GM21447 (cell line): ENCODE data around the gene CLUH.
"Not testable (repeated sequence)": the region's sequence is repeated elsewhere in the genome, so short reads cannot be mapped to it uniquely, and the experiment has no call there.

ENCODE experiments used
- ATAC-seq: cut with Tn5 transposase; IDR thresholded peaks from one replicate; pipeline ENCODE4 v1.9.1; 2021; ENCODE audit not compliant: unreplicated experiment

Gene CLUH

DNA sequence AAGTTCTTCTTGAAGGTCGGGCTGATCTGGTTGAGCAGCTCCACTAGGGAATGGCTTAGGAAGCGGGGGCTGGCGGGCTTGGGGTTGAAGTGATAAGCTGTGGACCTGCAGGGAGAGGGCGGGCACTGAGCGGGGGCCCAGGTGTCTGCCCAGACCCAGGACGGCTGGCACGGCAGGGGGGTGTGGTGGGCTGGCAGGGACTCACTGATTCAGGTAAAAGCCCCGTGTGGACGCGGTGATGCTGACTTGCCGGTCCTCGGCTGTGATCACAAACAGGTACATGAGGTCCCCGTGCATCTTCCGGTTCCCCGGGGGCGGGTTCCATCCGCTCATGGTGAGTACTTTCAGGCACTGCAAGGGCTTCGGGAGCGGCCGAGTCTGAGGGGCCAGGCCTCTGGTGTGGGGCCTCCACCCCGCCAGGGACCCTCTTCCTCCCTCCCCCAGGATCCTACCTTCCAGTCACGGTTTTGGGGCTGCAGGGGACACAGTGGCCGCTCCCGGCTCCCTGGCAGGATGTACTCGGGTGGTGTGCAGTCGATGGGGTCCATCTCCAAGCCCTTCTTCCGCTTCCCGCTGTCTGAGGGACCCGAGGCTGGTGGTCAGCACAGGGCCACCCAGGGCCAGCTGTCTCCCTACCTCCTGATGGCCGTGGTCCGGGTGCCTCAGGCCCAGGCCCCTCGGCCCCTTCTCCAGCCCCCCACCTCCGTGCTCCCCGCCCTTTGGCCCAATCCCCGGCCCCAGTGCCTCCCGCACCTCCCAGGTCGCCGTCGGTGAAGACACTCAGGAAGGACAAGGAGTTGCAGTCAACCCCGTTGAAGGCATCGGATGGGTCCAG lies 10.2 kb downstream of the CLUH start:
- ATAC-seq: no peak

DNA sequence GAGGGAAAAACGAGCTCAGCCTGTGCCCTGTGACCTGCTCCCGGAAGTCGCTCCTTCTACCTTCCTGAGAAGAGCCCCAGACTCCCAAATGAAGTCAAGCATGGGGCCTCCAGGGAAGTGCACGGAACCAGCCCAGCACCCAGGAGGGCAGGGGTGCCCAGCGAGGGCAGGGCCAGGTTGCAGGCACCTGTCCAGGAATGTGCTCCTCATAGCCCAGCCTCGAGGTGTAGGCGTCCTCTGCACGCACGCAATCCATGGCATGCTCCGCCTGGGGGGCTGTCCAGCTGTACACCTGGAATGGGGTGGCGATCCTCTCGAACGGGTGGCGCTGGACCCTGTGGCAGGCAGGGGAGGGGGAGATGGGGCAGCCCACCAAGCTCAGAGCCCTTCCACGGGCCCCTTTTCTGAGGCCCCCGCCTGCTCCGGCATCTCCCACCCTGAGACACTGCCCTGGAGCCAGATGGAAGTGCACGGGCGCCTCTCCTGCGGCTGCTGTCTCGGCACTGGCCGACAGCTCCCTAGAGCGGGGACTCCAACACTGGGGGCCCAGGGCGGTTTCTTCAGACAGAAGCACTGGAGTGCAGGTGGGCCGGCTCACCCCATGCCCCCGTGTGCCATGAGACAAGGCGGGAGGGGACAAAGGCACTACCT lies 10.9 kb downstream of the CLUH start:
- ATAC-seq: no peak

DNA sequence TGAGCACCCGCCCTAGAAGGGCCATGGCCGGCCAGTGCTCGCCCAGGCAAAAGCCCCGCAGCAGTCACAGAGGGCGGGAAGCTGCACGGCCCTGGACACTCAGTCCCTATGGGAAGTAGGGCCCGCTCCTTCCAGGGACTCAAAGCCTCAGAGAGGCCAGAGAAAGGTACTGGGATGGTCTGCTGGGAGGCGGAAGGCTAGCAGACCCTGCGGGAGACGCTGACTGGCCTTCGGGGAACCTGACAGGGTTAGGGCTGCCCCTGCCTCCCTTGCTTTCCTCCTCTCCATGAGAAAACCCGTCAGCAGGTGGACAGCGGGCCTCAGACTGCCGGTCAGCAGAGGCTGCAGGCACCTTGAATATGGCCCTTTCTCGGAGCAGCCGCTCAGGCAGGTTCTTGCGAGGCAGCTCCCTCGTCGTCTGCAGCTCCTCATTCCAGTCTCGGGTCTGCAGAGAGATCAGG lies 11.5 kb downstream of the CLUH start:
- no peak for ATAC-seq

DNA sequence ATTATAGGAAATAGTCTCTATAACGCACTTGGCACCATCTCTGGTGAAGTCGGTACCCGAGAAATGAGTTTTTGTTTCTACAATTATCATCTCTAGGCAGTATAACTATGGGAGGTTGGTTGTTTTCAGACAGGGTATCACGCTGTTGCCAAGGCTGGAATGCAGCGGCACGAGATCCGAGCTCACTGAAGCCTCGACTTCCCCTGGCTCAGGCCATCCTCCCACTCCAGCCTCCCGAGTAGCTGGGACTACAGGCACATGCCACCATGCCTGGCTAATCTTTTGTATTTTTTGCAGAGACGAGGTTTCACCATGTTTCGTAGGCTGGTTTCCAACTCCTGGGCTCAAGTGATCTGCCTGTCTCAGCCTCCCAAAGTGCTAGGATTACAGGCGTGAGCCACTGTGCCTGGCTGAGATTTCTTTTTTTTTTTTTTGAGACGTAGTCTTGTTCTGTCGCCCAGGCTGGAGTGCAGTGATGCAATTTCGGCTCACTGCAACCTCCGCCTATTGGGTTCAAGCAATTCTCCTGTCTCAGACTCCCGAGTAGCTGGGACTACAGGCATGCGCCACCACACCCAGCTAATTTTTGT lies 12.3 kb downstream of the CLUH start:
- not testable (repeated sequence) for ATAC-seq

DNA sequence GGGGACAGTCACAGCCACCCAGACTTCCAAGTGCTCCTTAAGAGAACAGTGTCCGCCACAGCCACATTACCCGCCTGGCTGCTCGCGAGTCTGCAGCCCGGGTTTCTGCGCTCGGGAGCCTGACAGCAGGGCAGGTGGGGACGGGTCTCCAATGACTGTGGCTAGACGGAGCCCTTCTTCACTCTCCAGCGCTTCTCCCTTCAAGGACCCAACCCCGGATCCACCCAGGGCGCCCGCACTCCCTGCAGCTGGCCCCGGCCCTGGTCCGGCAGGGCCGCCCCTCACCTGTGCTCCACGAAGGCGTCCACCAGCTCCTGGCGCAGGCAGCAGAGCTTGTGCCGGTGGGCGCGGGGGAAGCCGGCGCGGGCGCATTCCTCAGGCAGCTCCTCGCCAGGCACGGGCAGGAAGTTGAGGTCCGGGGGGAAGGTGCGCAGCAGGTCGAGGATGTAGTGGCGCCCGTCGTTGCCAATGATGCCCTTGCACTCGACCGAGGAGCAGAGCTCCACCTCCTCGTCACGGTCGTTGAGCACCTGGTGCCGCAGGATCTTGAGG lies 13.9 kb downstream of the CLUH start:
- ATAC-seq: no peak

DNA sequence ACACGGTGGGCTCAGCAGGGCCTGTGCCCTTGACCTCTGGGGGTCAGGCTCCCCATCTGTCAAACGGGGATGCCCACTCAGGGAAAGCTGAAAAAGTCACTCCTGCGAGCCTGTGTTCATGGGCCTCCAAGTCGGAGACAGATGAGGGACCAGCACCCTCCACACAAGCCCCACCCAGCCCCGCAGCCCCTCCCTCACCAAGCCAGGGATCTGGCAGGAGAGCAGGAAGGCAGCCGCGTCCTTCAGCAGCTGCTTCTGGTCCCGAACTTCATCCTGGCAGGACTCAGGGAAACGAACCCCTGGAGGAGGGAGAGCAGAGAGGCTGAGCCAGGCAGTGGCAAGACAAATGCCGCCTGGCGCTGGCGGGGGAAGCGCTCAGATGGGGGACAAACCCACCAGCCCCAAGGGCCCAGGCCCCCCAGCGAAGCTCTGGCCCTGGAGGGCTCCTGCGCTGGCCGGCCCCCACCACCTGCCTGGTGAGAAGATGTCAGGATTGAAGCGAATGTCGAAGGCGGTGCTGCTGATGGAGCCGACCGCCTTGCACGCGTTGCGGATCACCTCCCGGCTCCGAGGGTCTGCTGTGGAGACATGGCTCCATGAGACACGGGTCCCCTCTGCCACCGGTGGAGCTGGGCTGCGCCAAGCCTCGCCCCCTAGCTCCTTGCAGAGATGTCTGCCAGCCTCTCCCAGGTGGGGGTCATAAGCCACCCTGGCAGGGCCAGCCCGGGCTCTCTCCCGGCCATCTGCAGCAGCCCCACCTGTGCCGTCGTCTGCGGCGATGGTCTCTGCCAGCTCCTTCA lies 15.4 kb downstream of the CLUH start:
- no peak for ATAC-seq

DNA sequence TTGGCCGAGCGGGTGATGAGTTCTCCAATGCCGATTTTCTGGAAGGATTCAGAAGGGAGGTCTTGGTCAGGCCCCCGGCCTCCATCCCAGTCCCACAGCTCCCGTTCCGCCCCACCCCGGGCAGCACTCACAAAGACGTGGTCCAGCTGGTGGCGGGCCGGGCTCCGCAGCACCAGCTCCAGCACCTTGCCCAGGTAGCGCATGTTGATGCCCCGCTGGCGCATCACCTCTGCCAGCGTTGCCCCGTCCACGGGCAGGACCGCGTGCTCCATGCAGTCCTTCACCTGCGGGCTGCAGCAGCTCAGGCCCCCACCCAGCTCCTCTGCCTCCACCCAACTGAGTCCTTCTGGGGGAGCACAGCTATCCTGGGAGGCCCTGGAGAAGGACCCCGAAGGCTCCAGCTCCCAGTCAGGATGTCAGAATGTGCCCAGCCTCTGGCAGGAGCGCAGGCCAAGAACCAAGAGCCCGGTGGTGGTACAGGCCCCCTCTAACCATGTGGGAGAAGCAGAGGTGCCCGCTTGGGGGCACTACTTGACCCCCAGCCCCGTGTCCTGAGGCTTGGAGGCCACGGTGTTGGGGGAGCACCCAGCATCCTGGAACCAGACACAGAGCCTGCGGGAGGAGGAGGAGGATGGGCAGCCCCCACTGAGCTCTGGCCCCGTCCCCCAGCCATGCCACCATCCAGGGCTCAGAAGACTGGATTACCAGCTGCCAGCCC lies 16.2 kb downstream of the CLUH start:
- no peak for ATAC-seq

DNA sequence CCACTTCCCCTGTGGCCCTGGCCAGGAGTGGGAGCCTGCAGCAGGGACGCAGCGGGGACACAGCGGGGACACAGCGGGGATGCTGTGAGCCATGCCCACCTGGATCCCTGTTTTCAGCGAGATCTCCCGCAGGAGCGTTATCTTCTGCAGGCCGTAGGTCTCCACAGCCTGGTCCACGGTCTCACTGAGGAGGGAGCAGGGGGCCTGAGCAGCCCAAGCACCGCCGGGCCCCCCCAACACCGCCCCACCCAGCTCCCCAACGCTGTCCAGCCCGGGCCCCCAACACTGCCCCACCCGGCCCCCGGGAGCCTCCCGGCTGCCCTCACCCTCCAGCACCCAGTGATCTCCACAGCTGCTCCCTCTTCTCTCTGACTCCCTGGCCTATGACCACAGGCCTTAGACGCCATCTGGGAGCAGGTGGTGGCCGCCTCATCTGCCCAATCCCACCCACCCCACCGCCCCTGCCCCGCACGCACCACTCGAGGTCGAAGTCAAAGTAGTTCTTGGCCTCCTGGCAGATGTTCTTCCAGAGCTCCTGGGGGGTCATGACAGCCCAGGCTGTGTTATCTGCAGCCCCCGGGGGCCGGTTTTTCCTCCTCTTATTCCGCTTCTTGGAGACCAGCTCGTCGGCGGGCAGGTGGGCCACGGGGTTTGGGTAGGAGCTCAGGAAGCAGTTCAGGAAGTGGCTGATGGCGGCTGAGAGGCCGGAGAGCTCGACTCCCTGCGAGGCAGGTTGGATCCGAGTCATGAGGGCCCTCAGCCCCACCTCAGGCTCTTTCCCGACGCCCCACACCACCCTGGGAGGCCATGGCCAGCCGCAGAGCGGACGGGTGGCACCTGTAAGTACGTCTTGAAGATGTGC lies 17.0 kb downstream of the CLUH start:
- no peak for ATAC-seq

DNA sequence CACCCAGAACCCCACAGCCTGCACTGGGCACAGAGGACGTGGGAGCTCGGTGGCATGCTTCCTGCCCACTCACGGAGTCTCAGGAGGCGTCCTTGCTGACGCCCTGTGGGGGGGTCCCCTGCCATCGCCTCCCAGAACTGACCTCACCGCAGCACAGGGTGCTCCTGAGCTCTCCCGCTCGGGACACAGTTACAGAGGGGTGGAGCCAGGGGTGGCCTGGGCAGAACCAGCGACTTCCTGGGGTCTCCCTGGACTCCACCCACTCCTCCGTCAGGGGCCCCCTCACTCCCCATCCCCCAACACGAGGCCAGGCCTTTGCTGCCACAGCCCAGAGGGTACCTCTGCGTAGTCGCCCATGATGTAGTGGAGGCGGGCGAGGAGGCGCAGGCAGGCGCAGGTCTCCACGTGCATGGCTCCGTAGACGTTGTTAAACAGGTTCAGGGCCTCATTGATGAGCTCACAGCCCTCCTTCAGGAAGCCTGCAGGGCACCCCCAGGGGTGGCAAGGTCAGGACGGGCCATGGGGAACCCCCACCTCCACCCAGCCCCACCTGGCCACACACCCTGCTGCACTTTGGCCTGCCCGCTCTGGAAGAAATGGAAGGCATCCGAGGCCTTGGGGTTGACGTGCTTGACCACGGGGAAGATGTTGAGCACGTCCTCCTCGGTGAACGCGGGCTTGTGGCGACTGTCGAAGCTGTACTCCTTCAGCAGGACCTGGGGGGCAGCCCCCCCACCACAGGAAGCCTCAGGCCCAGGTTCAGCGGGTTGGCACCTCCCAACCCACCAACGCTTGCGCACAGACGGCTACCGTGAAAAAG lies 17.8 kb downstream of the CLUH start:
- ATAC-seq: no peak

DNA sequence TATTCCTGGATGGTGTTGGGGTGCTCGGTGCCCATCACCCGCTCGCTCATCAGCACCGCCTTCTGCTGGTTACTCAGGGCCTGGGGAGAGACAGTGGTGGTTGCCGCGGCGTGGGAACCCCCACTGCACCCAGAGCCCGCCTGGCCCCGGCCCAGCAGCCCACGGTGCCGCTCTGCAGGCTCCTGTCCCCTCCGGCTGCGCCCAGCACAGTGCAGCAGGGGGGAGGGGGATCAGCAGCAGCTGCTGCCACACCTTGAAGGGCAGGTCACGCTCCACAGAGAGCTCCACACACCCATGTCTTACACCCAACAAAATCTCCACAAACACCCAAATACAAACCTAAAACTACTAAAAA lies 18.8 kb downstream of the CLUH start:
- no peak for ATAC-seq

DNA sequence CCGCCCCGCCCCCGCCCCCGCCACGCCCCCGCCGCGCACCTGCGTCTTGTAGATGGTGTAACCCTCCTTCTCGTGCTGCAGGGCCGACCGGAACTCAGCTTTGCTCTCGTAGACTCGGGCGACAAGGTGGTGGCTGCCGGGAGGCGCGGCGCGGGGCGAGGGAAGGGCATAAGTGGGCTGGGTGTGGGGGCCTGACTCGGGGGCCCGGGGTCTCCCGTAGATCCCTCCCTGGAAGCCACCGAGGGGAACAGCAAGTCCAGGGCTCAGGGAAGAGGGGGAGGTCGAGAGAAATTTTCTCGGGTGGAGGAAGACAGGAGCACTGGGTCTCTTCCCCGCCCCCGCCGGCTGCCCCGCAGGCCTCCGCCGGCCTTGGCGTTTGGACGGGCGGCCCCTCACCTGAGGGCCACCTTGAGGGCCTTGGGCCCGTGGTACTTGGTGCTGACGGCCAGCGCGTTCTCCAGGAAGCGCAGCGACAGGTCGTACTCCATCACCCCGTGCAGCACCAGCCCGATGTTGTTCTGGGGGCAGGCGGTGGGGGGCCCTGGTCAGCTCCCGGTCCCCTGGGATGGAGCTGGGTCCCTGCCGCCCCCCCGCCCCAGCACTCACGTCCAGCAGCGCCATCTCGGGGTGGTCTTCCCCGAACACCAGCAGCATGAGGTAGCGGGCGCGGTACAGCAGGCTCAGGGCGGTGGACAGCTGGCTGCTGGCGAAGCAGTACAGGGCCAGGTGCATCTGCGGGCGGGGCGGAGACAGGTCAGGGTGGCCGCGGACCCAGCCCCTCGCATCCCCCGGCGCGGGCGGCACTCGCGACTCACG lies 19.4 kb downstream of the CLUH start:
- ATAC-seq: no peak

DNA sequence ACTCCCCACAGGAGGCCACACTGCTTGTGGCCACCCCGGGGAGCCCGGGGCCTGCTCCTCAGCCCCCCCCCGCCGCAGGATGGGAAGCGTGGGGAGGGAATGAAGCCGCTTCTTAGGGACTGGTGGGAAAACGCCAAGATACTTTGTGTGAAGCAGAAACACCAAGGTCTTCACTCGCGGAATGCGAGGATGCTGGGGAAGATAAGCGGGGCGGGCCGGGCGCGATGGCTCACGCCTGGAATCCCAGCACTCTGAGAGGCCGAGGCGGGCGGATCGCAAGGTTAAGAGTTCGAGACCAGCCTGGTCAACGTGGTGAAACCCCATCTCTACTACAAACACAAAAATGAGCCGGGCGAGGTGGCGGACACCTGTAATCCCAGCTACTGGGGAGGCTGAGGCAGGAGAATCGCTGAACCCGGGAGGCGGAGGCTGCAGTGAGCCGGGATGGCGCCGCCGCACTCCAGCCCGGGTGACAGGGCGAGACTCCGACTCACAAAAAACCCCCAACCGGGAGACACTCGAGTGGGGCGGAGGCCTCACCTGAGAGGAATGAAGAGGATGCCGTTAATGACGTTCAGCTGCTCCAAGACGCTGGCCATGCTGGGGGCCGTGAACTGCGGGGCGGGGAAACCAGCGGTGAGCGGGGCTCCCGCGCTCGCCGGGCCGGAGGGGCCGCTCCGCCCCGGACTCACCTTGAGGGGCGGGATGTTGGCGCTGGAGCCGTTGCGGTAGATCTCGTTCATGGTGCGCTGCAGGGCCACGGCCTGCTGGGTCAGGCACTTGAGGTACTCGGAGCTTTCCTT lies 20.3 kb downstream of the CLUH start:
- no peak for ATAC-seq

DNA sequence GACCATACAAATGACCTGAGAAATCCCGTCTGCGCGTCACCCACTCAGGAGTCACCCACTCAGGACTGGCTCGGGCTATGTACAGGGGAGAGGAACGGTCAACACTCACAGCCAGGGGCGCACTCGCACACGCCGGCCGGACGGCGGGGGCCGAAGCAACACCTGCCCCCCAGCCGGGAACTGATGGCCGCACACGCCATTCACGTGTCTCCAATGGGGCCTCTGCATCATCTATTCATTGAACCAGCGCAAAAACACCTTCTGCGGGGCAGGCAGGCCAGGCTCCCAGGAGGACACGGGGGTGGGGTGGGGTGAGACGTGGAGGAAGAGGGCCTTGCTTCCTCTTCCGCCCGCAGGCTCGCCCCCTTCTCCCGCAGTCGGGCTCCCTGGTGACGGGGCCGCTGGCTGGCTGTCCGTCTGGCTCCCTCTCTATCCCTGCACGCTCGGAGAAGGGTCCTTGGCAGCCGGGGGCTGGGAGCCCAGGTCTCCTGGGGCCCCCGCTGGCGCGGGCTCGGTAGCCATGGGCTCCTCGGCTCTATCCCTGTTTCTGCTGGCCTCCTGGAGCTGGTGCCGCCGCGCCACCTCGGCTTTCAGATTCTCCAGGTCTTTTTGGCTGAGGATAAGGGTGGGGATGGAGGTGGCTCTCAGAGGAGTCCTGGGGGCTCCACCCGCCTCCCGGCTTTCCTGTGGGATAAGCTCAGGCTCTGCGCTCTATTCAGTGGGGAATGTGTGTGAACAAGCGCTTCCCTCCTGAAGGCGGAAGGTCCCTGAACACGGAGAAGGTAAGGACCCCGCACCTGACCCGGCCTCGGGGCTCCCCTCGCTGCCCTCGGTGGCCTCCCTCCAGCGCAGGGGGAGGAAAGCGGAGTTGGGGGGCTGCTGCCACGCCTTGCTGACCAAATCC lies 21.1 kb downstream of the CLUH start:
- ATAC-seq: no peak

DNA sequence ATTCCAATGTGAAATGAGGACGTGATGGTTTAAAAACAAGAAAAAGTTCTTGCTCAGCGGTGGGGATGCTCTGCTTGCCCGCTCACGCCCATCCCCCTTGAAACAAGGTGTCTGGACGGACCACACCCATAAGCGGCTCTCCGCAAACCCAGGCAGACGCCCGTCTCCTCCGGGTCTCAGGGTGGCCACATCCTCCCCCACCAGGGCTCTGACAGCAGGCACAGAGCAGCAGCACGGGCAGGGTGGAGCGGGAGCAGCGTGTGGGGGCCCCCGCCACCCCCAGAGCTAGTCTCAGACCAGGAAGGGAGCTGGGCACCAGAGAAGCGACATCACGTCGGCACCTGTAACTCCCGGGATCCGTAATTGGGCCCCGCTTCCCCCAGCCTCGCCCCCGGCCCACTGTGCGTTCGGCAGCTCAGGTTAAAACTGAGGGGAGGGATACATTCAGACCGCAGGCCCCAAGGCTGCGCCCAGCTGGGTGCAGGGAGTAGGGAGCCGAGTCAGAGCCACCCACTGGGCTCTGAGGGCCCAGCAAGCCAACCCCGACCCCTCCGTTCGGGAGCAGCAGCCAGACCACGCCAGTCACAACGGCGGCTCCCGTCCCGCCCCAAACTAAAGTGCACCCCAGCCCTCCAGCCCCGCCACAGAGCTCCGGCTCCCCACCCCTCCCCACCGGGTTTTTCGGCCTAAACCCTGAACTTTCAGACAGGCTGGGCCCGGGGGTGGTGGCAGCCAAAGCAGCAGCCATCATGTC lies 22.0 kb downstream of the CLUH start:
- ATAC-seq: no peak
